Nephron progenitor cell (in vitro differentiated cells): ENCODE measurements around the gene LAMA4.

ENCODE experiments used
- DNase-seq: peaks from one replicate; pipeline ENCODE4 v3.0.0; 2021
- H3K27ac Mint-ChIP-seq: 2 replicates; pipeline ENCODE4 v1.8.0; 2021; ENCODE audit warnings: mild to moderate bottlenecking, moderate library complexity, mixed read lengths
- H3K27me3 Mint-ChIP-seq: 2 replicates; pipeline ENCODE4 v1.8.0; 2021; ENCODE audit warnings: mild to moderate bottlenecking, low read depth, mixed read lengths; ENCODE audit not compliant: poor library complexity
- H3K36me3 Mint-ChIP-seq: 2 replicates; pipeline ENCODE4 v1.8.0; 2021; ENCODE audit warnings: low read depth, mixed read lengths
- H3K4me1 Mint-ChIP-seq: 2 replicates; pipeline ENCODE4 v1.8.0; 2021; ENCODE audit warnings: mixed read lengths
- H3K4me3 Mint-ChIP-seq: 2 replicates; pipeline ENCODE4 v1.8.0; 2021; ENCODE audit warnings: mild to moderate bottlenecking, moderate library complexity, mixed read lengths
- H3K9me3 Mint-ChIP-seq: 2 replicates; pipeline ENCODE4 v1.8.0; 2021; ENCODE audit warnings: mild to moderate bottlenecking, moderate library complexity, mixed read lengths
- TF ChIP-seq, protein P1 (sequence below): fragments of 200-600 bp; sonication (generic); IDR thresholded peaks from 2 replicates; pipeline ENCODE4 v1.5.0; 2021; ENCODE audit warnings: antibody characterized with exemption

The LAMA4 gene

DNA sequence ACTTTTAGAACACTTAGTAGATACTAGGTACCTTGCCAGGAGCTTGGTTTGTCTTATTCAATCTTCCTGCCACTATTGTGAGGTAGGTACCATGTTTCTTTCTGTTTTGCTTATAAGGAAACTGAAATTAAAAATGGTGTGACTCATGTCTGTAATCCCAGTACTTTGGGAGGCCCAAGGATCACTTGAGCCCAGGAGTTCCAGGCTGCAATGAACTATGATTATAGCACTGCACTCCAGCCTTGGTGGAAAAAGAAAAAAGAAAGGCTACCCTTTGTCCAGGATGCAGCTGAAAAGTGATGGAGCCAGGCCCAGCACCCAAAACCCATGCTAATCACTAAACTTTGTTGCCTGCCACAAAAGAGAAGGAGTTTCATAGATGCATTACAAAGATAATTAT, 34.1 kb upstream of the LAMA4 start:
- H3K36me3 Mint-ChIP-seq = no peaks in the 10 kb centered on the region
- H3K9me3 Mint-ChIP-seq = peaks cover 5% of the 10 kb centered on the region
- peak overlapping the region; percentile 72 for H3K27ac Mint-ChIP-seq
- no peak overlapping the region for H3K4me3 Mint-ChIP-seq
- TF ChIP-seq, protein P1, sequence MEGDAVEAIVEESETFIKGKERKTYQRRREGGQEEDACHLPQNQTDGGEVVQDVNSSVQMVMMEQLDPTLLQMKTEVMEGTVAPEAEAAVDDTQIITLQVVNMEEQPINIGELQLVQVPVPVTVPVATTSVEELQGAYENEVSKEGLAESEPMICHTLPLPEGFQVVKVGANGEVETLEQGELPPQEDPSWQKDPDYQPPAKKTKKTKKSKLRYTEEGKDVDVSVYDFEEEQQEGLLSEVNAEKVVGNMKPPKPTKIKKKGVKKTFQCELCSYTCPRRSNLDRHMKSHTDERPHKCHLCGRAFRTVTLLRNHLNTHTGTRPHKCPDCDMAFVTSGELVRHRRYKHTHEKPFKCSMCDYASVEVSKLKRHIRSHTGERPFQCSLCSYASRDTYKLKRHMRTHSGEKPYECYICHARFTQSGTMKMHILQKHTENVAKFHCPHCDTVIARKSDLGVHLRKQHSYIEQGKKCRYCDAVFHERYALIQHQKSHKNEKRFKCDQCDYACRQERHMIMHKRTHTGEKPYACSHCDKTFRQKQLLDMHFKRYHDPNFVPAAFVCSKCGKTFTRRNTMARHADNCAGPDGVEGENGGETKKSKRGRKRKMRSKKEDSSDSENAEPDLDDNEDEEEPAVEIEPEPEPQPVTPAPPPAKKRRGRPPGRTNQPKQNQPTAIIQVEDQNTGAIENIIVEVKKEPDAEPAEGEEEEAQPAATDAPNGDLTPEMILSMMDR = no peak
- peaks cover 27% of the 10 kb centered on the region for H3K4me1 Mint-ChIP-seq
- H3K27me3 Mint-ChIP-seq = peaks cover 2% of the 10 kb centered on the region
- DNase-seq = no peak

DNA sequence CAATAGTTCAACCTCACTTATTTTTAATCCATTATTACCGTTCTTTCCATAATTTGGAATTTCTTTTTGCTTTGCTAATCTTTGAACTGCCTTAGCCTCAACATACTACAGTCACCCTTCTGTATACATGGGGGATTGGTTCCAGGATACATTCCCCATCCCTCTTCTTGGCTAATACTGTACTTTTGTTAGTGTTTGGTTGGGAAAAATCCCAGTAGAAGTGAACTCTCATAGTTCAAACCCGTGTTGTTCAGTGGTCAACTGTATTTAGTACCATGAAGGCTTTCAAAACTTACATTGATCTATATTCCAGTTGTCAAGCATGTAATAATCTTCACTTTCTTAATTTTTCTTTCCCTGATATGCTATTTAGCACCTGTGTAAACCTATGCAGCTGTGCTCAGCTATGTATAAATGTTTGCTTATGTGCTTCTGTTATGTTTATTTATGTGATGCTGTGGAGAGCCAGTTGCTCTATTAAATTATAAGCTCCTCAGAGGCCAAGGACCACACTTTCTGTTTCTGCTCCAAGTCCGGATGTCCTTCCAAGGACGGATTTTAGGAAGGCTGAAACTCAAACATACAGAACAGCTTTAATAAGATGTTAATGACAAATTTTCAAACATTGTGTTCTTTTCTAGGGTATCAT, 33.3 kb upstream of the LAMA4 start:
- DNase-seq = no peak
- Mint-ChIP-seq H3K9me3 (peaks cover 5% of the 10 kb centered on the region), H3K36me3 (no peaks in the 10 kb centered on the region), H3K4me1 (peaks cover 32% of the 10 kb centered on the region), H3K27ac (no peak overlapping the region), H3K4me3 (no peak overlapping the region), H3K27me3 (peaks cover 2% of the 10 kb centered on the region)
- TF ChIP-seq, protein P1 = no peak

DNA sequence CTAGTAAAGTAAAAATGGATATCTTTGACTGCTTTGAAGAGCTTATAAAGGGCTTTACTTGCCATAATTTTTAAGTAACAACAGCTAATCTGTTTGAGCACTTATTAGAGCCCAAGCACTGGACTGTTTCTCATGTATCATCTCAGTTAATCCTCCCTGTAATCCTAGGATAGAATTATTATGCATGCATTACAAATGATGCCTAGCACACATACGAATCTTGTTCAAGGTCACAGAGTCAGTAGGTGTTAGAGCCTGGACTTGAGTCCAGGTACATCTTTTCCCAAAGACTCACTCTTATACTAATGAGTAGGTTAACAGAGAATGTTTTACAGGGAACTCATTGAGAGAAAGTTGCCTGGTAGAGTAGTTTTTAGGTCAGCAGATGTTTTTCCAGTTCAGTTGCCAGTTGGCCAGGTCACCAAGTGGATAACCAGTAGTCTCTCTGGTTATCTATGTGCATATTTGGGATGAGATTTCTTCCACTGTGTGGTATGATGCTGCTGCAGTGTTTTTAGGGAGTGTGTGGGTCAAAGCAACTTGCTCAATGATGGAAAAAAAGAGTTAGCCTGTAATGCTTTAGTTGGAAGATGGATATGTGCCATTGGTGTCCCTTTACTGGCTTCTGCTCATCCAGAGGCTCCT, 32.3 kb upstream of the LAMA4 start:
- Mint-ChIP-seq H3K27ac (no peak overlapping the region), H3K36me3 (no peaks in the 10 kb centered on the region), H3K4me3 (no peak overlapping the region), H3K9me3 (peaks cover 5% of the 10 kb centered on the region), H3K27me3 (peaks cover 2% of the 10 kb centered on the region), H3K4me1 (peaks cover 36% of the 10 kb centered on the region)
- TF ChIP-seq, protein P1 = no peak
- DNase-seq = no peak

DNA sequence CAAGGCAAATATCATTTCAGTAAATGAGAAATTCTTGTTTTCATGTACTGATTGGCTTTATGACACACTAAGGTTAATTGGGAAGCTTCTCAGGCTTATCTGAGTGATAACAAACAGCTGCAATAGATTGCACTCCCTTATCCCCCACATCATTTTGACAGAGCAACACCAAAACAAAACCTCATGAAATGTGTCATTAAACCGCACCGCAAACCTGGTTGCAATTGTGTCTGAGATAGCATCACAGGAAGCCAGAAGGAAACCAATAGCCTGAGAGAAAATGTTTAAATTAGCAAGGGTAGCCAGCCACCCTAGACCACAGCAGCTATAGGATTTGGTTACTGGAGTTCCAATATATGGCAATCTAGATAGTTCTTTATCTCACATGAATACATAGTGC, 31.6 kb upstream of the LAMA4 start:
- H3K9me3 Mint-ChIP-seq = peaks cover 5% of the 10 kb centered on the region
- DNase-seq = no peak
- H3K27ac Mint-ChIP-seq = no peak overlapping the region
- no peaks in the 10 kb centered on the region for H3K27me3 Mint-ChIP-seq
- TF ChIP-seq, protein P1 = no peak
- peaks cover 40% of the 10 kb centered on the region for H3K4me1 Mint-ChIP-seq
- H3K4me3 Mint-ChIP-seq = no peak overlapping the region
- H3K36me3 Mint-ChIP-seq = no peaks in the 10 kb centered on the region

DNA sequence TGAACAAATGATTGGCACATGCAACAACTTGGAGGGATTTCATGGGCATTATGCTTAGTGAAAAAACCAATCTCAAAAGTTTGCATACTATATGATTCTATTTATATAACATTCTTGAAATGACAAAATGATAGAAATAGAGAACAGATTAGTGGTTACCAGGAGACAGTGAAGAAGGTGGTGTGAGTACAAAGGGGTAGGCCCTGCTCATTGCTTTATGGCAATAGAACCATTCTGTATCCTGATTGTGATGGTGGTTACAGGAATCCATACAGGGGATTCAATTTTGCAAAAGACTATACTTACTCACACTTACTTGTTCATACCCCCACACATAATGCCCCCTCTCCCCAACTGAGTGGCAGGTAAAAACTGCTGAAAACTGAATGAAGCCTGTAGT, 30.2 kb upstream of the LAMA4 start:
- no peak for DNase-seq
- no peak overlapping the region for H3K27ac Mint-ChIP-seq
- TF ChIP-seq, protein P1 = no peak
- no peak overlapping the region for H3K4me3 Mint-ChIP-seq
- H3K27me3 Mint-ChIP-seq = no peaks in the 10 kb centered on the region
- no peaks in the 10 kb centered on the region for H3K36me3 Mint-ChIP-seq
- H3K4me1 Mint-ChIP-seq = peaks cover 47% of the 10 kb centered on the region
- peaks cover 5% of the 10 kb centered on the region for H3K9me3 Mint-ChIP-seq

DNA sequence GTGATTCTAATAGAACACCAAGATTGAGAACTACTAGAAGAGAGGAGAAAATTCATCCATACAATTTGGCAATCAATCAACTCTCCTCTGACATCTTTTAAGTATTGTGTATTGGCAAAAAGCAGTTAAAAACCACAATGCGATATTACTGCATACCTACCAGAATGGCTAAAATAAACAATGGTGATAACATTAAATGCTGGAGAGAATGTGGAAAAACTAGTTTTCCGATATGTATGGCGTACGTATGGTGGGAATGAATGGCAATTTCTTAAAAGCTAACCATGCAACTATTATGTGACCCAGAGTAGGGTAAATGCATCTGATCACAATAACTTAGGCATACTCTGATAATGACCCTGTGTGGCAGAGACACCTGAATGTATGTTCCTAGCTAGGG, 29.3 kb upstream of the LAMA4 start:
- DNase-seq = no peak
- TF ChIP-seq, protein P1 = no peak
- Mint-ChIP-seq H3K27me3 (peaks cover 2% of the 10 kb centered on the region), H3K36me3 (no peaks in the 10 kb centered on the region), H3K4me3 (no peak overlapping the region), H3K9me3 (peaks cover 5% of the 10 kb centered on the region), H3K27ac (no peak overlapping the region), H3K4me1 (peaks cover 46% of the 10 kb centered on the region)
